ENCODE measurements around the gene MBD3.
"Not testable (repeated sequence)": the region's sequence is repeated elsewhere in the genome, so short reads cannot be mapped to it uniquely, and the experiment has no call there.

The MBD3 gene

DNA sequence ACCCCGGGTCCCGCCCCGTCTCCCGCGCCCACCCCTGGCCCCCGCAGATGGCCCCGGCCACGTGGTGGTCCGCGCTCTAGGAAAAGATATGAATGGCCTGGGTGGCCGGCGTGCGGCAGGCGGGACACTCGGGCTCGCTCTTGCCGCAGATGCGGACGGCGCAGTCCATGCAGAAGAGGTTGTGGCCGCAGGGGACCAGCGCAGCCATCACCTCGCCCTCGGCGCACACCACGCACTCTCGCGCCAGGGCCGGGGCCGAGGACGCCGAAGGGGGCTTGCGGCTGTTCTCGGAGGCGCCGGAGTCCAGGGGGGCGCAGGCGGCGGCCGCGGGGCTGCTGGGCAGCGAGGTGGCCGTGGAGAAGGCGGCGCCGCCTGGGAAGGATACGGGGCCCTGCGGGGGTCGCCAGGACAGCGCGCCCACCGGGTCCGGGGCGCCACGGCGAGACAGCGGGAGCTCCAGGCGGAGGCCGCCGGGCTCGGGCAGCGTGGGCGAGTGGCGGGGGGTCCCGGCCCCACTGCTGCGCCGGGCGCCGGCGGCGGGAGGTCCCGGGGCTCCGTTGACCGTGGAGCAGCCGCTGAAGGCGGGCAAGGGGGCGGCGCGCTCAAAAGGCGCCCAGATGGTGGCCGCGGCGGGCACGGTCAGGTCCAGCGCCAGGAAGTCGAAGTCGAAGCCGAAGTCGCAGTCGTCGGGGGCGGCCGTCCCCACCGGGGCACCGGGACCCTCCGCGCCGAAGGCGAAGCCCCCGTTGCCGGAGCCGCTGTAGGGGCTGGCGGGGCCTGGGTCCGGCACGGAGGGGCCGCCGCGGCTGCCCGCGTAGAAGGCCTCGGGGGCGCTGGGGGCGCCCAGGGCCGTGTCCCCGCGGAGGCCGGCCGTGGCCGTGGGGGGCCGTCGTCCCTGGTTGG is 36.9 kb downstream of the MBD3 start:
- Histone ChIP-seq H3K4me3 (ENCODE audit: low read depth, low read length) (no peak overlapping the region), H3K4me1 (ENCODE audit: control insufficient read depth, insufficient read depth, low read length) (no peaks in the 10 kb centered on the region), H3K36me3 (ENCODE audit: control insufficient read depth, insufficient read depth, low read length) (peaks cover 18% of the 10 kb centered on the region), H3K9me3 (ENCODE audit: control insufficient read depth, insufficient read depth, low read length) (no peaks in the 10 kb centered on the region), H3K27me3 (ENCODE audit: control insufficient read depth, insufficient read depth, low read length) (no peaks in the 10 kb centered on the region), H3K9ac (ENCODE audit: low read depth, low read length) (no peak overlapping the region), H3K27ac (ENCODE audit: low read depth, low read length) (no peak overlapping the region)

DNA sequence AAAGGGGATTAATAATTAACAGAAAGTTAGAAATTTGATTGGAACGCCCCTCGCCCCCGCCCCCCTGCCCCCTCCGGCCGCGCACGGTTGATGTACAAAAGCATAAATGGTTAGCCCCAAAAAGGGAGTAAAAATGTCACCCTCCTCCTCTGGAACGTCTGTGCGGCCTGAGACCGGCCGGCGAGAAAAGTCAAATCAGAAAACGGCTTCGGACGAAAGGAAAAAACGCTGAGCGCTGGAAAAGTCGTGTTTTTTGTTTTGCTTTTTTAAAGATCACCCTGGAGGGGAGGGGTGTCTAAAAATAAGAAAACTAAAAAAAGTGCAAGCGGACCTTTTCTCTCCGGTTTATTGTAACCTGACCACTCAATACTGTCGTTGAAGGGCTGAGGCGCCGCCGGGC is 37.7 kb downstream of the MBD3 start:
- no peaks in the 10 kb centered on the region for H3K27me3 ChIP-seq (ENCODE audit: control insufficient read depth, insufficient read depth, low read length)
- no peaks in the 10 kb centered on the region for H3K4me1 ChIP-seq (ENCODE audit: control insufficient read depth, insufficient read depth, low read length)
- H3K27ac ChIP-seq (ENCODE audit: low read depth, low read length): no peak overlapping the region
- no peak overlapping the region for H3K9ac ChIP-seq (ENCODE audit: low read depth, low read length)
- peaks cover 15% of the 10 kb centered on the region for H3K36me3 ChIP-seq (ENCODE audit: control insufficient read depth, insufficient read depth, low read length)
- H3K9me3 ChIP-seq (ENCODE audit: control insufficient read depth, insufficient read depth, low read length): no peaks in the 10 kb centered on the region
- H3K4me3 ChIP-seq (ENCODE audit: low read depth, low read length): no peak overlapping the region

DNA sequence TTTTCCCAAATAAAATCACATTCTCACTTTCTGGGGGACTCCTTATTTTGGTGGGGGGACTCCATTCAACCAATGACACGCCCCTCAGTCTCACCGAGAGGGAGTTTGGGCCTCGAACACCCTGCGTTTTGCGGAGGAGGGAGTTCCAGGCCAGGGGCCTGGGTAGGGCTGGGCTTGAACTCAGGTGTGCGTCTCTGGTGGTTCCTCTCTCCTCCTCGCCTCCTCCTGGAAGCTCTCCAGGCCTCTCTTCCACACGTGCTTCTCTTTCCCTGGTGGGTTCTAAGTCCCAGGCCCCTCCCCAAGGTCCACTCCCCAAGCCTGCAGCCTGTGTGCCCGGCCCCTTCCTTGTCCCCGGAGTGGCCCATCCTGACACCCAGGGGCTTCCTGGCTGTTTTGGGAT is 39.2 kb downstream of the MBD3 start:
- no peaks in the 10 kb centered on the region for H3K27me3 ChIP-seq (ENCODE audit: control insufficient read depth, insufficient read depth, low read length)
- H3K4me1 ChIP-seq (ENCODE audit: control insufficient read depth, insufficient read depth, low read length): no peaks in the 10 kb centered on the region
- H3K9ac ChIP-seq (ENCODE audit: low read depth, low read length): no peak overlapping the region
- peaks cover 12% of the 10 kb centered on the region for H3K36me3 ChIP-seq (ENCODE audit: control insufficient read depth, insufficient read depth, low read length)
- no peak overlapping the region for H3K4me3 ChIP-seq (ENCODE audit: low read depth, low read length)
- H3K9me3 ChIP-seq (ENCODE audit: control insufficient read depth, insufficient read depth, low read length): no peaks in the 10 kb centered on the region
- no peak overlapping the region for H3K27ac ChIP-seq (ENCODE audit: low read depth, low read length)

DNA sequence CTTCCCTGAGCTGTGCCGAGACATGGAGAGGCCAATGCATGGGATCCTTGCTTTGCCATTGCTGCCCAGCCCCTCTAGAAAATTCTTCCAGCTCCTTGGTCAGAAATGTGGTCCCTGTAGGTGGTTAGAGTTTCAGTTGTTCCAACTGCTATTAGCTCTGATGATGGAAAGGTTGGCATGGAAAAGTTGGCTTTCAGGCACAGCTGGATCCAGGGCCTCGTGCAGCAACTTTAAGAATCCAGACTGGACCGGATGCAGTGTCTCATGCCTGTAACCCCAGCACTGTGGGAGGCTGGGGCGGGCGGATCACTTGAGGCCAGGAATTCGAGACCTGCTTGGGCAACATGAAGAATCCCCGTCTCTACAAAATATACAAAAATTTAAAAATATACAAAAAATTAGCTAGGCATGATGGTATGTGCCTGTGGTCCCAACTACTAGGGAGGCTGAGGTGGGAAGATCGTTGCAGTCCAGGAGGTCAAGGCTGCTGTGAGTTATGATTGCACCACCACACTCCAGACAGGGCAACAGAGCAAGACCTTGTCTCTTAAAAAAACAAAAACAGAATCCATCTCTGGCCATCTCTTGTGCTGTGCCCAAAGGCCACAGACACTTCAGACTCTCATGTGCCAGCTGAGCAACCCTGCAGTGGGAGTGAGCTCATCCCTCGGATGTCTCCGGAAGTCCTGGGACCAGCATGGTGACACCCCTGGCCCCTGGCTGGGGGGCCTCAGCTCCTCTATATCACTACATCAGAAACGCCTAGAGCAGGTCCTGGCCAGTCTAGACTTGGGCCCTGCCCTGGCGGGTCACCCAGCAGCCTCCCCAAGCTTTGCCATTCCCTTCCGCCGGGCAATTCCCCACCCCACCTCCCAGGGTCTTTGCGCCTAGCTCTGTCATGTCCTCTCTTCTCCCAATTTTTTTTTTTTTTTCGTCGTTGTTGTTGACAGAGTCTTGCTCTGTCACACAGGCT is 41.3 kb downstream of the MBD3 start:
- Histone ChIP-seq H3K4me1 (ENCODE audit: control insufficient read depth, insufficient read depth, low read length) (no peaks in the 10 kb centered on the region), H3K4me3 (ENCODE audit: low read depth, low read length) (no peak overlapping the region), H3K9ac (ENCODE audit: low read depth, low read length) (no peak overlapping the region), H3K36me3 (ENCODE audit: control insufficient read depth, insufficient read depth, low read length) (peaks cover 5% of the 10 kb centered on the region), H3K27ac (ENCODE audit: low read depth, low read length) (no peak overlapping the region), H3K9me3 (ENCODE audit: control insufficient read depth, insufficient read depth, low read length) (no peaks in the 10 kb centered on the region), H3K27me3 (ENCODE audit: control insufficient read depth, insufficient read depth, low read length) (no peaks in the 10 kb centered on the region)

DNA sequence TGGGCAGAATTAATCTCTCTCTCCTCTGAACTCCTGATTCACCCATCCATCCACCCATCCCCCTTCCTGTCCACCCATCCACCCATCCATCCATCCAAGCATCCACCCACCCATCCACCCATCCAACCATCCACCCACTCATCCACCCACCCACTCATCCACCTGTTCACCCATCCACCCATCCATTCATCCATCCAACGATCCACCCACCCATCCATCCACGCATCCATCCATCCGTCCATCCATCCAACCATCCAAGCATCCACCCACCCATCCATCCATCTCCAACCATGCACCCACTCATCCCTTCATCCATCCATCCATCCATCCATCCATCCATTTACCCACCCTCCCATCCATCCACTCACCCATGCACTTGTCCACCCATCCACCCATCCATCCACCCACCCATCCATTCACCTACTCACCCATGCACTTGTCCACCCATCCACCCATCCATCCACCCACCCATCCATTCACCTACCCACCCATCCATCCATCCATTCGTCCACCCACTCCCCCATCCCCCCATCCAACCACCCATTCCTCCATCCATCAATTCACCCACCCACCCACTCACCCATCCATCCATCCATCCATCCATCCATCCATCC is 43.2 kb downstream of the MBD3 start:
- Histone ChIP-seq H3K9me3 (ENCODE audit: control insufficient read depth, insufficient read depth, low read length) (no peaks in the 10 kb centered on the region), H3K4me3 (ENCODE audit: low read depth, low read length) (no peak overlapping the region), H3K9ac (ENCODE audit: low read depth, low read length) (no peak overlapping the region), H3K27ac (ENCODE audit: low read depth, low read length) (no peak overlapping the region), H3K4me1 (ENCODE audit: control insufficient read depth, insufficient read depth, low read length) (no peaks in the 10 kb centered on the region), H3K36me3 (ENCODE audit: control insufficient read depth, insufficient read depth, low read length) (no peaks in the 10 kb centered on the region), H3K27me3 (ENCODE audit: control insufficient read depth, insufficient read depth, low read length) (no peaks in the 10 kb centered on the region)

DNA sequence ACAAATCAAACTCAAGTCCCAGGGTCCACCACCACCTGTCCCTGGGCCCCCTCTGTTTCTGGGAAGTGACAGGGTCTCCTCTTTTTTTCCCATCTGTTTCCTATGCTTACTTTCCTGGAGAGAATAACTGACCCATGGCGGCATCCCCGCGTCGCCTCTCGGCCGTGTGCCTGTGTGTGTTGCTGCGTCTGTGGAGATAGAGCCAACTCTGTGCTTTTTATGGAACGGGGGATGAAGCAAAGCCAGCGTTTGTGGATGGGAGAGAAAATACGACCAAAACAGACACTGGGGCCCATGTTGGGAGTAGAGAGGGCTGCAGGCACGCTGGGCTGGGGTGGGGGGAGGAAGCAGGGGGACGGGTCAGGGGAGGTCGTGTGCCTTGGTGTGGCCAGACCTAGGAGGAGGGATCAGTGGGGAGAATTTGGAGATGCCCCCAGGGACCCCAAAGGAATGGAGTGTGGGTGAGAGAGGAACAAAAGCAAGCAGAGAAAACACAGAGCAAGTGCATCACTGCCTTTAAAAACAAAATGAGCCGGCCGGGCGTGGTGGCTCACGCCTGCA is 52.2 kb downstream of the MBD3 start:
- Histone ChIP-seq H3K27ac (ENCODE audit: low read depth, low read length) (no peak overlapping the region), H3K27me3 (ENCODE audit: control insufficient read depth, insufficient read depth, low read length) (no peaks in the 10 kb centered on the region), H3K9me3 (ENCODE audit: control insufficient read depth, insufficient read depth, low read length) (no peaks in the 10 kb centered on the region), H3K4me3 (ENCODE audit: low read depth, low read length) (no peak overlapping the region), H3K9ac (ENCODE audit: low read depth, low read length) (no peak overlapping the region), H3K4me1 (ENCODE audit: control insufficient read depth, insufficient read depth, low read length) (no peaks in the 10 kb centered on the region), H3K36me3 (ENCODE audit: control insufficient read depth, insufficient read depth, low read length) (no peaks in the 10 kb centered on the region)

DNA sequence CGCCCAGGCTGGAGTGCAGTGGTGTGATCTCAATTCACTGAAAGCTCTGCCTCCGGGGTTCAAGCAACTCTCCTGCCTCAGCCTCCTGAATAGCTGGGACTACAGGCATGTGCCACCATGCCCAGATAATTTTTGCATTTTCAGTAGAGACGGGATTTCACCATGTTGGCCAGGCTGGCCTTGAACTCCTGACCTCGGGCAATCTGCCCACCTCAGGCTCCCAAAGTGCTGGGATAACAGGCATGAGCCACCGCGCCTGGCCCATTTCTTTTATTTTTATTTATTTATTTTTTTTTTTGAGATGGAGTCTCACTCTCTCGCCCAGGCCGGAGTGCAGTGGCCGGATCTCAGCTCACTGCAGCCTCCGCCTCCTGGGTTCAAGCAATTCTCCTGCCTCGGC is 52.9 kb downstream of the MBD3 start:
- H3K9ac ChIP-seq (ENCODE audit: low read depth, low read length); H3K4me1 ChIP-seq (ENCODE audit: control insufficient read depth, insufficient read depth, low read length); H3K27ac ChIP-seq (ENCODE audit: low read depth, low read length); H3K36me3 ChIP-seq (ENCODE audit: control insufficient read depth, insufficient read depth, low read length); H3K27me3 ChIP-seq (ENCODE audit: control insufficient read depth, insufficient read depth, low read length); H3K4me3 ChIP-seq (ENCODE audit: low read depth, low read length); H3K9me3 ChIP-seq (ENCODE audit: control insufficient read depth, insufficient read depth, low read length): not testable (repeated sequence)

DNA sequence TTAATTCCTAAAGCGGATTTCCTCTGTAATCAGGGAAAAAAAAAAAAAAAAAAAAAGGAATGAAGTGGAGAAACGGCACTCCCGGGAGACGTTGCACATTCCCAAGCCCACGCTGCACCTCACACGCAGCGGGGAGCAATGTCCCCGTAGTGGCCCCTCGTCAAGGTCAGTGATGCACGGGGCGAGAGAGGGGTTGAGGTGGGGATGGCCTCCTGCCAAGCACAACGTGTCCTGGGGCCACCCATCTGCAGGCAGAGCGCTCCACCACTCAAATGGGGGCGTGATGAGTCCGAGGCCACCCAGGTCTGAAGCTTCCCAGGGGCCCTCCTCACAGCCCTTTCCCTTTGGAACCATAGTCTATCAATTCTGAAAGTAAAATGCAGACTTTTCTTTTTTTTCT is 53.7 kb downstream of the MBD3 start:
- Histone ChIP-seq H3K27me3 (ENCODE audit: control insufficient read depth, insufficient read depth, low read length) (no peaks in the 10 kb centered on the region), H3K27ac (ENCODE audit: low read depth, low read length) (no peak overlapping the region), H3K4me3 (ENCODE audit: low read depth, low read length) (no peak overlapping the region), H3K36me3 (ENCODE audit: control insufficient read depth, insufficient read depth, low read length) (no peaks in the 10 kb centered on the region), H3K9me3 (ENCODE audit: control insufficient read depth, insufficient read depth, low read length) (no peaks in the 10 kb centered on the region), H3K4me1 (ENCODE audit: control insufficient read depth, insufficient read depth, low read length) (no peaks in the 10 kb centered on the region), H3K9ac (ENCODE audit: low read depth, low read length) (no peak overlapping the region)

DNA sequence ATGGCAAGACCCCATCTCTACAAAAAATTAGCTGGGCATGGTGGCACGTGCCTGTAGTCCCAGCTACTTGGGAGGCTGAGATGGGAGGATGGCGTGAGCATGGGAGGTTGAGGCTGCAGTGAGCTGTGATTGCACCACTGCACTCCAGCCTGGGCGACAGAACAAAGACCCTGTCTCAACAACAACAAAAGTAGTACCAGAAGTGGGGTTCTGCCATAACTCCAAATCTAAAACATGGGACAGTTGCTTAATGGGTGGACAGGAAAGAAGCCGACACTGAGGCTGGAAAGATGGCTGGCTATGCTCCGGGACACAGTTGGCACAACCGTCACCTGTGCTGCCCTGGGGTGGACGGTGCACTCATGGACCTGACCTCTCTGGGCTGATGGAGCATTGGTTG is 57.0 kb downstream of the MBD3 start:
- not testable (repeated sequence) for H3K4me3 ChIP-seq (ENCODE audit: low read depth, low read length); H3K9ac ChIP-seq (ENCODE audit: low read depth, low read length); H3K36me3 ChIP-seq (ENCODE audit: control insufficient read depth, insufficient read depth, low read length)

DNA sequence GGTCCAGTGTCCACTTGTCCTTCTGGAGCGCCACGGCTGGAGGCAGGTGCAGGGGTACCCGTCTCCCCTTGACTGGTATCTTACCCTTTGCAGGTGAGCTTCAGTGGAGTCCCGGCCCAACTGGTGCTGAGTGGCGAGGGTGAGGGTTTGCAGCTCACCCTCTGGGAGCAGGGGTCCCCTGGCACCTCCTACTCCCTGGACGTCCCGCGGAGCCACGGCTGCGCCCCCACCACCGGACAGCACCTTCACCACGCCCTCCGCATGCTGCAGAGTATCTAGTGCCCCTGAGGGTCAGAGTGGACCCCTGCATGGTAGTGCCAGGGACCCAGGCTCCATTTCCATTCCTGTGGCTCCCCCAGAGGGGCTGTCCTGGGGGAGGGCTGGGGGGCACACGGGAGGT is 57.7 kb downstream of the MBD3 start:
- no peaks in the 10 kb centered on the region for H3K4me1 ChIP-seq (ENCODE audit: control insufficient read depth, insufficient read depth, low read length)
- H3K4me3 ChIP-seq (ENCODE audit: low read depth, low read length): no peak overlapping the region
- no peak overlapping the region for H3K27ac ChIP-seq (ENCODE audit: low read depth, low read length)
- no peaks in the 10 kb centered on the region for H3K27me3 ChIP-seq (ENCODE audit: control insufficient read depth, insufficient read depth, low read length)
- no peaks in the 10 kb centered on the region for H3K9me3 ChIP-seq (ENCODE audit: control insufficient read depth, insufficient read depth, low read length)
- no peaks in the 10 kb centered on the region for H3K36me3 ChIP-seq (ENCODE audit: control insufficient read depth, insufficient read depth, low read length)
- H3K9ac ChIP-seq (ENCODE audit: low read depth, low read length): no peak overlapping the region

More for the DNA sequence above, 57.0 kb downstream of the MBD3 start:
- H3K4me1 ChIP-seq (ENCODE audit: control insufficient read depth, insufficient read depth, low read length); H3K9me3 ChIP-seq (ENCODE audit: control insufficient read depth, insufficient read depth, low read length); H3K27ac ChIP-seq (ENCODE audit: low read depth, low read length); H3K27me3 ChIP-seq (ENCODE audit: control insufficient read depth, insufficient read depth, low read length): not testable (repeated sequence)
